ENCODE results near the gene TLX3. TPM values are rescaled to one million over a fixed set of nuclear protein-coding genes. Genes with fewer than 3 reads are reported as not detected.
"Not testable (repeated sequence)": the region's sequence is repeated elsewhere in the genome, so short reads cannot be mapped to it uniquely, and the experiment has no call there.

Gene TLX3
- total RNA-seq, 2 experiments from 2014 or later: not detected

DNA sequence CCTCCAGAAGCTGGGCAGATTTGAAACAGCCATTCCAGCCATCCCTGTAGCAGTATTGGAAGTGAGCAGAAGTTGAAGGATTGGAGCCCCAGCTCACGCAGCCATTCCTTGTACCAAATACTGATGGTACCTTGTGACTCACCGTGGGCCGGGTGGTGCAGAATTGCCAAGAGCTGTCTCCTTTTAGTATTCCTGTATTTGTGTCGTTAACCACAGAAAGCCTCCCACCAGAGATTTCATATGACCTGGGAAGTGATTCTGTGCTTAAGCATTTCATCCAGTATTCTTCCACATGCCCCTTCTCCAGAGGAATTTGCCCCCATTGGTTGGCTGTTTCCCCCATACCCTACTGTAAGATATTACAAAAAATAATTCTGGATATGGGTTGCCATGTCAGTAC lies 17.7 kb upstream of the TLX3 start:
- H3K4me3 Mint-ChIP-seq: no peak overlapping the region
- no peak for DNase-seq
- H3K27me3 Mint-ChIP-seq: no peaks in the 10 kb centered on the region
- no peak overlapping the region for H3K27ac Mint-ChIP-seq
- no peaks in the 10 kb centered on the region for H3K9me3 Mint-ChIP-seq
- no peaks in the 10 kb centered on the region for H3K36me3 Mint-ChIP-seq
- no peaks in the 10 kb centered on the region for H3K4me1 Mint-ChIP-seq

DNA sequence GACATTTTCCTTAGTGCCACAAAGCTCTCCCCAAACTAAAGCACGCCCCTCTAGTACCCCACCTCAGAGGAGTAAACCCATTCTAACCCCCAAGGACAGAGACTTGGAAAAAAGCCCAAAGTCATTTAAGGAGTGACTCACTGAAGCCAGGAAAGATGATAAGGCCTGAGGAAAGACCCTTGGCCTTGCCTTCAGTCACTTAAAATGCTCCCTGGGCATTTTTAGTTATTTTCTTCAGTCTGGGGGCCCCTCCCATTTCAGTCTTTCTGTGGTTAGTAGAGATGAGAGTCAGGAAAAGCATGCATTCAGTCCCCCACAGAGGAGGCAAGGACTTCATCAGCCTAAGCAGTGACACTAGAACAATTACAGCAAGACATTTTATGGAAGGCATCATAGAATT lies 13.7 kb upstream of the TLX3 start:
- no peaks in the 10 kb centered on the region for H3K4me1 Mint-ChIP-seq
- no peak for DNase-seq
- no peaks in the 10 kb centered on the region for H3K36me3 Mint-ChIP-seq
- H3K4me3 Mint-ChIP-seq: no peak overlapping the region
- no peaks in the 10 kb centered on the region for H3K27me3 Mint-ChIP-seq
- no peaks in the 10 kb centered on the region for H3K9me3 Mint-ChIP-seq
- no peak overlapping the region for H3K27ac Mint-ChIP-seq

DNA sequence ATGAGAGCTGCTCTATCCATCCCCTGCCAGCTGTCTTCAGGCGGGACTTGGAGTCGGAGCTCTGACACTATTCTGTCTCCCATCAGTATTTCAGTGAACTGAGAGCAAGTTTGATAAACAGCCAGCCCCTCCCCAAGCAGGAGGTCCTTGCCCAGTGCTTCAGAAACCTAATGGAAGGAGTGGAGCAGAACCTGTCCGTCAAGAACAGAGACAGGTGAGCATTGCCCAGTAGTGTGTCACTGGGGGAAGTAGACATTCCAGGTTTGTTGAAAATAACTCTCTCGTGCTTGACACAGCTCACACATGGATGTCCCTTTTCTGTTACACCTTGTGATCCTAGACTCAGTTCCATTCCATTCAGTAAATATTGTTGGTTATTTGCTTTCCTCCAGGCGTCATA lies 13.2 kb upstream of the TLX3 start:
- Mint-ChIP-seq H3K36me3 (no peaks in the 10 kb centered on the region), H3K9me3 (no peaks in the 10 kb centered on the region), H3K4me1 (no peaks in the 10 kb centered on the region), H3K4me3 (no peak overlapping the region), H3K27ac (no peak overlapping the region), H3K27me3 (peaks cover 4% of the 10 kb centered on the region)
- no peak for DNase-seq

DNA sequence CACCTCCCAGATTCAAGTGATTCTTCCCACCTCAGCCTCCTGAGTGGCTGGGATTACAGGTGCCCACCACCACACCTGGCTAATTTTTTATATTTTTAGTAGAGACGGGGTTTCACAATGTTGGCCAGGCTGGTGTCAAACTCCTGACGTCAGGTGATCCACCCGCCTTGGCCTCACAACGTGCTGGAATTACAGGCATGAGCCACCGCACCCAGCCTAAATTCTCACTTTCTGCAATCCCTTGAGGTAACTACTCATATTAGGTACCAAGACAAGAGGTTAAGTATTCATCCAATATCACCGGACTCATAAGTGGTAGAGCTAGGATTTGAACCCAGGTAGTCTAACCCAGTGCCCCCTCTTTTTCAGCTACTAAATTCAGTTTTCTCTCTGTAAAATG lies 11.1 kb upstream of the TLX3 start:
- not testable (repeated sequence) for H3K27ac Mint-ChIP-seq, H3K4me3 Mint-ChIP-seq, H3K9me3 Mint-ChIP-seq, DNase-seq, H3K4me1 Mint-ChIP-seq, H3K36me3 Mint-ChIP-seq
- H3K27me3 Mint-ChIP-seq: peaks cover 13% of the 10 kb centered on the region

GRCh38 chr5:171299228-171299627 lies 9.8 kb upstream of the TLX3 start:
- Mint-ChIP-seq H3K4me1 (no peaks in the 10 kb centered on the region), H3K27ac (no peak overlapping the region), H3K9me3 (no peaks in the 10 kb centered on the region), H3K27me3 (peaks cover 25% of the 10 kb centered on the region), H3K36me3 (no peaks in the 10 kb centered on the region), H3K4me3 (no peak overlapping the region)
- no peak for DNase-seq

DNA sequence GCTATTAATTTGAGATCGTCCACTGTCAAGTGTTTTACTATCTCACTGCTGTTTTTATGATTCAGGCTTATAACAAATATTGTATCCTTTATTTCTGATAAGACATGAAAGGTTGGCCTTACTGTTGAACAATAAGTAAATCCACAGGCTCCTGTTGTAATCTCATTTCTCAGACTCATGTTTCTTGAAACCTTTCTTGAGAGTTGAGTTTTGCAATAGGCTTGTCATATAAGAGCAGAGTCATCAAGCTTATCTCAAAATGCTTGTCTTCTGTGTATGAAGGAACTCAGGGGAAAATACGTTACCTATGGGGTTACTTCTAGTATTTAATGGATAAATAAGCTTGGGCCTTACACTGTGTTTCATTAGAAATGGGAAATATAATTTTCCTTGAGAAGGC lies 9.2 kb upstream of the TLX3 start:
- H3K27me3 Mint-ChIP-seq: peaks cover 30% of the 10 kb centered on the region
- H3K27ac Mint-ChIP-seq: no peak overlapping the region
- H3K36me3 Mint-ChIP-seq: no peaks in the 10 kb centered on the region
- no peaks in the 10 kb centered on the region for H3K4me1 Mint-ChIP-seq
- H3K4me3 Mint-ChIP-seq: no peak overlapping the region
- DNase-seq: no peak
- H3K9me3 Mint-ChIP-seq: no peaks in the 10 kb centered on the region

- no peak for DNase-seq
- peaks cover 32% of the 10 kb centered on the region for H3K27me3 Mint-ChIP-seq
- H3K4me3 Mint-ChIP-seq: no peak overlapping the region
- H3K4me1 Mint-ChIP-seq: no peaks in the 10 kb centered on the region
- no peaks in the 10 kb centered on the region for H3K36me3 Mint-ChIP-seq
- no peaks in the 10 kb centered on the region for H3K9me3 Mint-ChIP-seq
- H3K27ac Mint-ChIP-seq: no peak overlapping the region
These were observed 8.7 kb upstream of the TLX3 start for GRCh38 chr5:171300358-171300757.

DNA sequence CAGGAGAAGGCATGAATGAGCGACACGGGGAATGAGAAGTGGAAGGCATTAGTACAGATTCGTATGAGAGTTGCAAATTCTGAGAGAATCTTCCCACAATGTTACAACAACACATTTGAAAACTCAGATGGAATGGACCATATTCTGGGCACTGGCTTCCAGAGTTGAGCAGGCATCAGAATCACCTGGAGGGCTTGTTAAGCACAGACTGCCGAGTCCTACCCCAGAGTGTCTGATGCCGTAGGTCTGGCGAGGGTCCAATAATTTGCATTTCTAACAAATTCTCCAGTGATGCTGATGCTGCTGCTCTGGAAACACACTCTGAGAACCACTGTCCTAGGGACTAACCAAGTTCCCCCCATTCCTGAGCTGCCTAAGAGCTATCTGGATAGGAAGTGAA lies 2.9 kb upstream of the TLX3 start:
- Mint-ChIP-seq H3K4me3 (no peak overlapping the region), H3K27ac (no peak overlapping the region), H3K4me1 (peaks cover 8% of the 10 kb centered on the region), H3K27me3 (peaks cover 80% of the 10 kb centered on the region), H3K9me3 (no peaks in the 10 kb centered on the region), H3K36me3 (no peaks in the 10 kb centered on the region)
- DNase-seq: no peak

- Mint-ChIP-seq H3K27ac (no peak overlapping the region), H3K36me3 (no peaks in the 10 kb centered on the region), H3K4me3 (no peak overlapping the region), H3K9me3 (no peaks in the 10 kb centered on the region), H3K4me1 (peaks cover 8% of the 10 kb centered on the region), H3K27me3 (peaks cover 83% of the 10 kb centered on the region)
- no peak for DNase-seq
These were observed 2.1 kb upstream of the TLX3 start for GRCh38 chr5:171306781-171307591.

DNA sequence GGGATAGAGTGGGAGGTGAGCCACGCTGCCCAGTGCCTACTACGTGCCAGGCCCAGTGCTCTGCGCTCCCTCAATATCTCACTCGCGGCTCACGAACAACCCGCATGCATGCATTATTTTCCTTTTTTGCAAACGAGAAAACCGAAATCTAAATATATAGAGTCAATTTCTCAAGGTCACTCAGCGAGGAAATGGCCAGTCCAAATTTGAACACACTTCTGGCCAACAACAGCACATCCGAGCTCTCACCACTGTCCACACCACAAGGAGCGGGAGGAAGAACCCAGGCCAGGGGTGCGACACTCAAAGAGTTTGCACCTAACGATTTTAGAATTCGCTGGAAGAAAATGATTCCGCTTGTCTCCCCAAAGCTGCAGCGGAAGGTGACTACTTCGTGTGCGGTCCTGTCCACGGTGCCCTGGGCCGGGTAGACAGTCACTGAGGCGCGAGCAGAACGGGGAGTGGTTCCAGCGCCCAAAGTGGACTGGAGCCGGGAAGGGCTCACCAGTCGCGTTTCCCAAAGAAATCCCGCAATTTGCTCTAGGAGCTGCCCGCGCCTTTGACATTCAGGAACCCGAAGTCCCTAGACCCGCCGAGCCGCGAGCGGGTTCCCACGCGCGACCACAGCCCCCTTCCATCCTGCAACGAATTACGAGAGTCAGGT lies 1.1 kb upstream of the TLX3 start:
- H3K4me1 Mint-ChIP-seq: peaks cover 12% of the 10 kb centered on the region
- peaks cover 87% of the 10 kb centered on the region for H3K27me3 Mint-ChIP-seq
- DNase-seq: no peak
- H3K9me3 Mint-ChIP-seq: no peaks in the 10 kb centered on the region
- no peak overlapping the region for H3K27ac Mint-ChIP-seq
- H3K36me3 Mint-ChIP-seq: no peaks in the 10 kb centered on the region
- H3K4me3 Mint-ChIP-seq: no peak overlapping the region

DNA sequence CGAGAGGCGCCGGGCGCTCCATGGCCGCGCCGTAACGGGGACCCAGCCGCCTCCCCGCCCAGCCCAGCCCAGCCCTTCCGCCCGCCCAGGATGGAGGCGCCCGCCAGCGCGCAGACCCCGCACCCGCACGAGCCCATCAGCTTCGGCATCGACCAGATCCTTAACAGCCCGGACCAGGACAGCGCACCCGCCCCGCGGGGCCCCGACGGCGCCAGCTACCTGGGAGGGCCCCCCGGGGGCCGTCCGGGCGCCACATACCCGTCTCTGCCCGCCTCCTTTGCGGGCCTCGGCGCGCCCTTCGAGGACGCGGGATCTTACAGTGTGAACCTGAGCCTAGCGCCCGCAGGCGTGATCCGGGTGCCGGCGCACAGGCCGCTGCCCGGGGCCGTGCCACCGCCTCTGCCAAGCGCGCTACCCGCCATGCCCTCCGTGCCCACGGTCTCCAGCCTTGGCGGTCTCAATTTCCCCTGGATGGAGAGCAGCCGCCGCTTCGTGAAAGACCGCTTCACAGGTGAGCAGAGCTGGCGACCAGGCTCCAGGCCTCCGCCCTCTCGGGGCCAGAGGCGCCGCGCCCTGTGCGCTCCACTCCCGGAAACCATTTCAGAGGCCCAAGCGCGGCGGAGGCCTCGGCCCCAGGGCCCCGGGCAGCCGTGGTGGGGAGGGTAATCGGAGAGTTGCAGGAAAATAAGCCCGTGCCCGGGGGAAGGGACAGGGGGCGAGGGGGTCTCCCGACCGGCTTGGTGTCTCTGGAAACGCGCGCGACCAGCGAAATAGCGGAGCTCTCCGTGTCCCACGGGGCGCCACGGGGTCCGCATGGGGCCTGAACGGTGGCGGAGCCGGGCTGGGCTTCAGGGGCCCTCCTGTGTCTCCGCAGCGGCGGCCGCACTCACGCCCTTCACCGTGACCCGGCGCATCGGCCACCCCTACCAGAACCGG lies 496 bp downstream of the TLX3 start:
- H3K27me3 Mint-ChIP-seq: peaks cover 89% of the 10 kb centered on the region
- H3K27ac Mint-ChIP-seq: no peak overlapping the region
- DNase-seq: no peak
- H3K36me3 Mint-ChIP-seq: no peaks in the 10 kb centered on the region
- no peaks in the 10 kb centered on the region for H3K9me3 Mint-ChIP-seq
- H3K4me3 Mint-ChIP-seq: no peak overlapping the region
- H3K4me1 Mint-ChIP-seq: peaks cover 21% of the 10 kb centered on the region

DNA sequence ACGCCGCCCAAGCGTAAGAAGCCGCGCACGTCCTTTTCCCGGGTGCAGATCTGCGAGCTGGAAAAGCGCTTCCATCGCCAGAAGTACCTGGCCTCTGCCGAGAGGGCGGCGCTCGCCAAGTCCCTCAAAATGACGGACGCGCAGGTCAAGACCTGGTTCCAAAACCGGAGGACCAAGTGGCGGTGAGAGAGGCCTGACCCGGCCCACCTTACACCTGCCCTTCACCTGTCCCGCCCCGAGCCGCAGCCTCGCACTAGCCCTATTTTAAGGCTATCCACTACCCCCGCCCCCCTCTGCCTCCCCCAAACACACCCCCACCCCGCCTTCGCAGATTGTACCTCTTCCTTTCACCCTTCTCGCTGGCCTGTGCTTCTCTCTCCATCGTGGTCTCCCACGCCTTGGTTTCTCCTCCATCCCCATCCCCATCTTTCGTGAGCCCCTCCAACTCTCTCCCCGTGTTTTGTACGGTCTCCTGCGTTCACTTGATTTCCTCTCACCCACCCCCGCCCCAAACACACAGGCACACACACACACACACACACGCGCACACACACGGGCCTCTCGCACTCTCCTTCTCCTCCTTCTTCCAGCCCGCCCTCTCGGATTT lies 1.3 kb downstream of the TLX3 start:
- H3K9me3 Mint-ChIP-seq: no peaks in the 10 kb centered on the region
- H3K27ac Mint-ChIP-seq: no peak overlapping the region
- H3K36me3 Mint-ChIP-seq: no peaks in the 10 kb centered on the region
- H3K27me3 Mint-ChIP-seq: peaks cover 91% of the 10 kb centered on the region
- peak overlapping the region; percentile 53 for H3K4me3 Mint-ChIP-seq
- peak; percentile 39 for DNase-seq
- H3K4me1 Mint-ChIP-seq: peaks cover 21% of the 10 kb centered on the region

GRCh38 chr5:171310819-171311321 lies 1.8 kb downstream of the TLX3 start:
- H3K4me1 Mint-ChIP-seq: peaks cover 21% of the 10 kb centered on the region
- no peaks in the 10 kb centered on the region for H3K9me3 Mint-ChIP-seq
- H3K4me3 Mint-ChIP-seq: peak overlapping the region; percentile 53
- H3K27ac Mint-ChIP-seq: no peak overlapping the region
- H3K27me3 Mint-ChIP-seq: peaks cover 92% of the 10 kb centered on the region
- no peak for DNase-seq
- H3K36me3 Mint-ChIP-seq: no peaks in the 10 kb centered on the region

DNA sequence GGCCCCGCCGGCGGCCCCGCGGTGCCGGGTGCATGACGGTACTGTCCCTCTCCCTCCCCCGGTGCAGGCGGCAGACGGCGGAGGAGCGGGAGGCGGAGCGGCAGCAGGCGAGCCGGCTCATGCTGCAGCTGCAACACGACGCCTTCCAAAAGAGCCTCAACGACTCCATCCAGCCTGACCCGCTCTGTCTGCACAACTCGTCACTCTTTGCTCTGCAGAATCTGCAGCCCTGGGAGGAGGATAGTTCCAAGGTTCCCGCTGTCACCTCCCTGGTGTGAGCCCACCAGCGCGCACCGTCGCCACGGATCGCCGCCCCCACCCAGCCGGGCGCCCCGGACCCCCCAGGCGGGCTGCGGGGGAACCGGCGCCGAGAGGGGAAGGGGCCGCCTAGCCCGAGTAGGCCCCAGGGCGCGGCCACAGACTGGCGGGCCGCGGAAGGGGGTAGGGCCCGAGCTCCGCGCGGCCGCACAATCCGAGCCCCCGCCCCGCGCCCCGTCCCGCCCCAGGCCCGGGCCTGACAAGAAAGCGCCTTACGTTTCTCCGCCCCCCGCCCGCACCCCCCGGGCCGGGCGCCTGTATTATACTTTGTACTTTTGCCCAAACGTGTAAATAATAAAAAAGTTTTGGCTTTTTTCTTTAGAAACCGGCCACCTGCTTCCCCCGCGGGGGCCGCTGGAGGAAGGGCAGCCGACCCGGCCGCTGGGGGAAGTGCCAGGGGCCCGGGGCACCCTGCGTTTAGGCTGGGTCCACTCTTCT lies 2.5 kb downstream of the TLX3 start:
- no peak for DNase-seq

More for the DNA sequence above, 2.5 kb downstream of the TLX3 start:
- H3K27me3 Mint-ChIP-seq: peaks cover 92% of the 10 kb centered on the region
- H3K9me3 Mint-ChIP-seq: no peaks in the 10 kb centered on the region
- H3K4me3 Mint-ChIP-seq: no peak overlapping the region
- H3K27ac Mint-ChIP-seq: no peak overlapping the region
- H3K36me3 Mint-ChIP-seq: no peaks in the 10 kb centered on the region
- peaks cover 24% of the 10 kb centered on the region for H3K4me1 Mint-ChIP-seq
